ENCODE data around the gene ERP27.

Gene ERP27

GRCh38 chr12:14924541-14924940, 13.8 kb downstream of the ERP27 start:
- TF ChIP-seq EZH2 (IDR thresholded peaks at IDR 0.05; ENCODE audit: borderline replicate concordance, low read length) (no peak), CTCF (IDR thresholded peaks at IDR 0.05; ENCODE audit: low read length) (no peak)
- H3K4me1 ChIP-seq (ENCODE audit: insufficient read depth, low read length, severe bottlenecking): peaks cover 17% of the 10 kb centered on the region
- no peak overlapping the region for H2AFZ ChIP-seq (ENCODE audit: low read length)
- no peaks in the 10 kb centered on the region for H3K79me2 ChIP-seq (ENCODE audit: insufficient read depth, low read length)
- no peak overlapping the region for H3K4me2 ChIP-seq (ENCODE audit: low read length)
- no peaks in the 10 kb centered on the region for H3K9me2 ChIP-seq (ENCODE audit: low read depth, low read length)
- no peaks in the 10 kb centered on the region for H3K27me3 ChIP-seq (ENCODE audit: insufficient read depth, low read length)
- H3K27ac ChIP-seq (ENCODE audit: low read depth, low read length, poor library complexity, severe bottlenecking): no peak overlapping the region
- H3K9ac ChIP-seq (ENCODE audit: low read length): no peak overlapping the region
- no peaks in the 10 kb centered on the region for H3K36me3 ChIP-seq (ENCODE audit: insufficient read depth, low read length)
- peaks cover 6% of the 10 kb centered on the region for H3K9me3 ChIP-seq (ENCODE audit: low read length)
- H3F3A ChIP-seq (ENCODE audit: insufficient read depth, low read length): no peaks in the 10 kb centered on the region; the same call in 1 of the 2 replicates
- no peak overlapping the region for H3K4me3 ChIP-seq (ENCODE audit: low read depth, low read length, poor library complexity, severe bottlenecking)
- no peaks in the 10 kb centered on the region for H4K20me1 ChIP-seq (ENCODE audit: insufficient read depth, low read length)

DNA sequence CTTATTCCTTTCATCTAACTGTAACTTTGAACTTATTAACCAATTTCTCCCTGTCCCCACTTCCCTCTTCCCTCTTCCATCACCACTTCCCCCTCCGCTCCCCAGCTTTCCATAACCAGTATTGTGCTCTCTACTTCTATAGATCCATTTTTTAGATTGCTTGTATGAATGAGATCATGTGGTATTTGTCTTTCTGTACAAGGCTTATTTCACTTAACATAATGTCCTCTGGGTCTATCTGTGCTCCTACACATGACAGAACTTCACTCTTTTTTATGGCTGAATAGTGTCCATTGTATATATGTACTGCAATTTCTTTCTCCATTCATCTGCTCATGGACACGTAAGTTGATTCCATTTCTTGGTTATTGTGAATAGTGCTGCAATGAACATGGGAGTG, 14.4 kb downstream of the ERP27 start:
- H3K4me2 ChIP-seq (ENCODE audit: low read length): no peak overlapping the region
- no peaks in the 10 kb centered on the region for H3K9me2 ChIP-seq (ENCODE audit: low read depth, low read length)
- TF ChIP-seq CTCF (IDR thresholded peaks at IDR 0.05; ENCODE audit: low read length) (no peak), EZH2 (IDR thresholded peaks at IDR 0.05; ENCODE audit: borderline replicate concordance, low read length) (no peak)
- no peaks in the 10 kb centered on the region for H4K20me1 ChIP-seq (ENCODE audit: insufficient read depth, low read length)
- peaks cover 6% of the 10 kb centered on the region for H3K9me3 ChIP-seq (ENCODE audit: low read length)
- no peaks in the 10 kb centered on the region for H3K79me2 ChIP-seq (ENCODE audit: insufficient read depth, low read length)
- H3K36me3 ChIP-seq (ENCODE audit: insufficient read depth, low read length): no peaks in the 10 kb centered on the region
- no peaks in the 10 kb centered on the region; the same call in 1 of the 2 replicates for H3F3A ChIP-seq (ENCODE audit: insufficient read depth, low read length)
- H3K27ac ChIP-seq (ENCODE audit: low read depth, low read length, poor library complexity, severe bottlenecking): no peak overlapping the region
- peaks cover 17% of the 10 kb centered on the region for H3K4me1 ChIP-seq (ENCODE audit: insufficient read depth, low read length, severe bottlenecking)
- no peak overlapping the region for H3K4me3 ChIP-seq (ENCODE audit: low read depth, low read length, poor library complexity, severe bottlenecking)
- H3K9ac ChIP-seq (ENCODE audit: low read length): no peak overlapping the region
- H2AFZ ChIP-seq (ENCODE audit: low read length): no peak overlapping the region
- H3K27me3 ChIP-seq (ENCODE audit: insufficient read depth, low read length): no peaks in the 10 kb centered on the region

- peaks cover 17% of the 10 kb centered on the region for H3K4me1 ChIP-seq (ENCODE audit: insufficient read depth, low read length, severe bottlenecking)
- peak overlapping the region; percentile 87 for H2AFZ ChIP-seq (ENCODE audit: low read length)
- 0 out of 2 replicates have a peak, but pooled peaks cover 4% of the 10 kb centered on the region for H3K36me3 ChIP-seq (ENCODE audit: insufficient read depth, low read length)
- H3K9me3 ChIP-seq (ENCODE audit: low read length): peaks cover 6% of the 10 kb centered on the region
- no peaks in the 10 kb centered on the region for H3K9me2 ChIP-seq (ENCODE audit: low read depth, low read length)
- H4K20me1 ChIP-seq (ENCODE audit: insufficient read depth, low read length): no peaks in the 10 kb centered on the region
- no peak overlapping the region for H3K4me3 ChIP-seq (ENCODE audit: low read depth, low read length, poor library complexity, severe bottlenecking)
- peak overlapping the region; percentile 23; the same call in 1 of the 2 replicates for H3K4me2 ChIP-seq (ENCODE audit: low read length)
- TF ChIP-seq EZH2 (IDR thresholded peaks at IDR 0.05; ENCODE audit: borderline replicate concordance, low read length): no peak
- TF ChIP-seq CTCF (IDR thresholded peaks at IDR 0.05; ENCODE audit: low read length): no peak
- H3K27ac ChIP-seq (ENCODE audit: low read depth, low read length, poor library complexity, severe bottlenecking): peak overlapping the region; percentile 35
- no peaks in the 10 kb centered on the region for H3K27me3 ChIP-seq (ENCODE audit: insufficient read depth, low read length)
- H3K9ac ChIP-seq (ENCODE audit: low read length): no peak overlapping the region
- no peaks in the 10 kb centered on the region; the same call in 1 of the 2 replicates for H3F3A ChIP-seq (ENCODE audit: insufficient read depth, low read length)
- no peaks in the 10 kb centered on the region for H3K79me2 ChIP-seq (ENCODE audit: insufficient read depth, low read length)
Measured at GRCh38 chr12:14921218-14921617, 17.1 kb downstream of the ERP27 start.

Data from OCI-LY1 (cell line).